Posterior cingulate gyrus (tissue), 11 donors: ENCODE data around the gene CXCR5.

Source experiments
- DNase-seq, 10 donors: peaks; one replicate each; pipeline versions ENCODE4 v3.0.0 to v3.0.0-alpha.2; 2020 to 2021; ENCODE audit warnings: mixed read lengths in 3 of 10
- intact Hi-C: fragments of 100-400 bp; cut with DNase I; formaldehyde crosslinking; loops from one replicate; pipeline ENCODE4 v1.15.1; 2023

CXCR5 gene

GRCh38 chr11:118939953-118940598 is 56.4 kb downstream of the CXCR5 start:
- DNase-seq, result peak in 3 of 10 donors; percentile 59 to 87 (median 71)
- intact Hi-C loops, result loop anchor here (5.0 kb wide), 1 partner anchor 38 kb away; no protein-coding TSS in a partner anchor

GRCh38 chr11:118947091-118947490 is 63.4 kb downstream of the CXCR5 start:
- intact Hi-C loops, result no loop called here
- DNase-seq, result no peak
